Measurements from ENCODE around the gene ETV1.
"Not testable (repeated sequence)": the region's sequence is repeated elsewhere in the genome, so short reads cannot be mapped to it uniquely, and the experiment has no call there.

The ETV1 gene

GRCh38 chr7:13920053-13920697, 69.3 kb downstream of the ETV1 start:
- DNase-seq: peak; percentile 73

GRCh38 chr7:13918333-13918732, 71.1 kb downstream of the ETV1 start:
- not testable (repeated sequence) for DNase-seq

GRCh38 chr7:13917103-13917502, 72.4 kb downstream of the ETV1 start:
- DNase-seq: not testable (repeated sequence)

- no peak for DNase-seq
Measured at GRCh38 chr7:13915891-13916290, 73.6 kb downstream of the ETV1 start.

- DNase-seq: no peak
Measured at GRCh38 chr7:13912715-13913278, 76.7 kb downstream of the ETV1 start.

- no peak for DNase-seq
Measured at GRCh38 chr7:13911909-13912308, 77.6 kb downstream of the ETV1 start.

GRCh38 chr7:13910805-13911551, 78.5 kb downstream of the ETV1 start:
- DNase-seq: no peak

GRCh38 chr7:13908667-13909397, 80.6 kb downstream of the ETV1 start:
- no peak for DNase-seq

- DNase-seq: no peak
Measured at GRCh38 chr7:13907831-13908230, 81.6 kb downstream of the ETV1 start.

GRCh38 chr7:13904689-13905088, 84.8 kb downstream of the ETV1 start:
- DNase-seq: no peak

GRCh38 chr7:13904007-13904406, 85.5 kb downstream of the ETV1 start:
- no peak for DNase-seq

- DNase-seq: no peak
Measured at GRCh38 chr7:13901577-13901976, 87.9 kb downstream of the ETV1 start.

- DNase-seq: no peak
Measured at GRCh38 chr7:13898957-13899670, 90.4 kb downstream of the ETV1 start.

- DNase-seq: no peak
Measured at GRCh38 chr7:13897819-13898218, 91.6 kb downstream of the ETV1 start.

GRCh38 chr7:13894954-13895353, 94.5 kb downstream of the ETV1 start:
- DNase-seq: no peak

- no peak for DNase-seq
Measured at GRCh38 chr7:13894377-13894776, 95.1 kb downstream of the ETV1 start.

- DNase-seq: no peak
Measured at GRCh38 chr7:13890793-13891192, 98.7 kb downstream of the ETV1 start.

- DNase-seq: no peak
Measured at GRCh38 chr7:13886356-13886755, 103.1 kb downstream of the ETV1 start.

- no peak for DNase-seq
Measured at GRCh38 chr7:13882051-13882450, 107.4 kb downstream of the ETV1 start.

- DNase-seq: no peak
Measured at GRCh38 chr7:13880789-13881188, 108.7 kb downstream of the ETV1 start.

- no peak for DNase-seq
Measured at GRCh38 chr7:13879994-13880686, 109.3 kb downstream of the ETV1 start.

- DNase-seq: no peak
Measured at GRCh38 chr7:13879143-13879542, 110.3 kb downstream of the ETV1 start.

All from NCI-H1694 (cell line).